ENCODE results near the gene ARHGAP32. TPM values are rescaled to one million over a fixed set of nuclear protein-coding genes. Genes with fewer than 3 reads are reported as not detected.

ARHGAP32 gene
- total and polyA plus RNA-seq, 10 donors: 0.53 to 17.0 (median 10.2) TPM

DNA sequence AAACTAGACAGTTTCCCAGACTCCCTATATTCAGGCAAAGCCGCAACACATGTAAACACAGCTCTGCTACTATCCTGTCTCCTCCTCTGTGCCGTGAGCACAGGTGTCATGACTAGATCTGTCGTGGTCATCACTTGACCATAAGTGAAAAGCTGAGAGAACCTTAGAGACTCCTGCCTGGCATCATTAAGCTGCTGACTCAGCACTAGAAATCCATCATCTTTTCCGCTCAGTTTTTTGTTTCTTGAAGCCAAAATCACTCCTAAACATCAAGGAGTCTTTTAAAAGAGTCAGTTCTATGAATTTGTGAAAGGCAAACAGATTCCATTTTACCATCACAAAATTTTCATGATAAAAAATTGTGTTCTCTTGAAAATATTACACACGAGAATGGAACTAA lies 147.0 kb downstream of the ARHGAP32 start:
- H3K27me3 ChIP-seq (replicated peaks in 1 of 7): no peaks in the 10 kb centered on the region
- 85 to 94% (median 87%) methylated on average over 5 of the region's 5 CpGs for WGBS, 5 donors
- TF ChIP-seq, protein P1, sequence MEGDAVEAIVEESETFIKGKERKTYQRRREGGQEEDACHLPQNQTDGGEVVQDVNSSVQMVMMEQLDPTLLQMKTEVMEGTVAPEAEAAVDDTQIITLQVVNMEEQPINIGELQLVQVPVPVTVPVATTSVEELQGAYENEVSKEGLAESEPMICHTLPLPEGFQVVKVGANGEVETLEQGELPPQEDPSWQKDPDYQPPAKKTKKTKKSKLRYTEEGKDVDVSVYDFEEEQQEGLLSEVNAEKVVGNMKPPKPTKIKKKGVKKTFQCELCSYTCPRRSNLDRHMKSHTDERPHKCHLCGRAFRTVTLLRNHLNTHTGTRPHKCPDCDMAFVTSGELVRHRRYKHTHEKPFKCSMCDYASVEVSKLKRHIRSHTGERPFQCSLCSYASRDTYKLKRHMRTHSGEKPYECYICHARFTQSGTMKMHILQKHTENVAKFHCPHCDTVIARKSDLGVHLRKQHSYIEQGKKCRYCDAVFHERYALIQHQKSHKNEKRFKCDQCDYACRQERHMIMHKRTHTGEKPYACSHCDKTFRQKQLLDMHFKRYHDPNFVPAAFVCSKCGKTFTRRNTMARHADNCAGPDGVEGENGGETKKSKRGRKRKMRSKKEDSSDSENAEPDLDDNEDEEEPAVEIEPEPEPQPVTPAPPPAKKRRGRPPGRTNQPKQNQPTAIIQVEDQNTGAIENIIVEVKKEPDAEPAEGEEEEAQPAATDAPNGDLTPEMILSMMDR (IDR thresholded peaks at IDR 0.05 in 8 of 11, conservative IDR thresholded peaks at IDR 0.05 in 3 of 11): no peak
- TF ChIP-seq POLR2AphosphoS5 (IDR thresholded peaks at IDR 0.05): no peak

DNA sequence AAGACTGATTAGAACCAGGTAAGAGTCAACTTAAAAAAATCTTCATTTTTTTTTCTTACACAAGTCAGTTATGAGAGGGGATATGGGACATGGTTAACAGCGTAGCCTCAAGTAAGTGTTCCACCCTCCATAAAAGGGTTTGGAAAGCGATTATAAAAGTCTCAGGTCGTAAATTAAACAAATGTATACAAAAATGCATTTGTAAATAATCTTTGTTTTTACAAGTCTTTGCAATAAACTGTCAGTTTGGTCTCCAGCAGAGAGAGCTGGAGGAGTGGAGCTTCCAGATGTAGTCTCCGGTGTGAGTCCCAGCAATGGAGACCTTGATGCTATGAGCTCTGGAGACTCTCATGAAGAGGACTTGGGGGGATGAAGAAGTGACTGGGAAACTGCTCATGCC lies 149.6 kb downstream of the ARHGAP32 start:
- intact Hi-C loops (cut with DNase I; ENCODE audit: low total_unique reads): no loop called here
- Histone ChIP-seq H3K36me3 (no peaks in the 10 kb centered on the region), H3K27me3 (replicated peaks in 1 of 7) (no peaks in the 10 kb centered on the region), H3K4me3 (no peak overlapping the region), H3K27ac (no peak overlapping the region), H3K9me3 (peaks cover 0 to 24% (median 3%) of the 10 kb centered on the region in 8 donors), H3K4me1 (no peaks in the 10 kb centered on the region)
- DNase-seq: no peak
- 83 to 93% (median 91%) methylated on average over 4 of the region's 4 CpGs for WGBS, 5 donors
- TF ChIP-seq POLR2A (IDR thresholded peaks at IDR 0.05) (no peak), POLR2AphosphoS5 (IDR thresholded peaks at IDR 0.05) (no peak)
- TF ChIP-seq, protein P1 (IDR thresholded peaks at IDR 0.05 in 8 of 11, conservative IDR thresholded peaks at IDR 0.05 in 3 of 11): no peak

More for the DNA sequence above, 147.0 kb downstream of the ARHGAP32 start:
- H3K4me1 ChIP-seq: no peaks in the 10 kb centered on the region
- H3K27ac ChIP-seq: no peak overlapping the region
- no peaks in the 10 kb centered on the region for H3K36me3 ChIP-seq
- no peak for DNase-seq
- intact Hi-C loops (cut with DNase I; ENCODE audit: low total_unique reads): no loop called here
- H3K4me3 ChIP-seq: no peak overlapping the region
- H3K9me3 ChIP-seq: peaks cover 0 to 2% (median 0%) of the 10 kb centered on the region in 8 donors

DNA sequence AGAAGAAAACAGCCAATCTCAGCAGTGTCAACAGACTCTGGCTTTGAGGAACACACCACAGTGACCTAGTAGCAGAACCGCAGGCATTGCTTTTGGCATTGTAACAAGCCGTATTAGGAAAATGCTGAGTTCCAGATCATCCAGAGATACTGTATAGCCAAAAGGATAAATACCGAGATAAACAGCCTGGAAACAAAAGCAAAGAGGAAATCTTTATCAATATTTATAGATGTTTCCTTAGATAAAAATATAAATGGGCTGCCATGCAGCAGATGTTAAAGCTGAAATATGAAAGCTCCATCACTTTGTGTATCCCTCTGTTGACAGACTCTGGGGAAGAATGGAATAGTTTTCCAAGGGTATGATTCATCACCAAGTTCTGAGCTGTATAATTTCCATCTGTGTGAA lies 150.5 kb downstream of the ARHGAP32 start:
- no peak for DNase-seq
- no peak overlapping the region for H3K27ac ChIP-seq
- peaks cover 0 to 24% (median 3%) of the 10 kb centered on the region in 8 donors for H3K9me3 ChIP-seq
- no peaks in the 10 kb centered on the region for H3K4me1 ChIP-seq
- H3K36me3 ChIP-seq: no peaks in the 10 kb centered on the region
- H3K27me3 ChIP-seq (replicated peaks in 1 of 7): no peaks in the 10 kb centered on the region
- intact Hi-C loops (cut with DNase I; ENCODE audit: low total_unique reads): no loop called here
- 73 to 88% (median 85%) methylated on average over 3 of the region's 3 CpGs for WGBS, 5 donors
- TF ChIP-seq POLR2AphosphoS5 (IDR thresholded peaks at IDR 0.05): no peak
- no peak for TF ChIP-seq POLR2A (IDR thresholded peaks at IDR 0.05)
- TF ChIP-seq, protein P1 (IDR thresholded peaks at IDR 0.05 in 8 of 11, conservative IDR thresholded peaks at IDR 0.05 in 3 of 11): no peak
- no peak overlapping the region for H3K4me3 ChIP-seq

DNA sequence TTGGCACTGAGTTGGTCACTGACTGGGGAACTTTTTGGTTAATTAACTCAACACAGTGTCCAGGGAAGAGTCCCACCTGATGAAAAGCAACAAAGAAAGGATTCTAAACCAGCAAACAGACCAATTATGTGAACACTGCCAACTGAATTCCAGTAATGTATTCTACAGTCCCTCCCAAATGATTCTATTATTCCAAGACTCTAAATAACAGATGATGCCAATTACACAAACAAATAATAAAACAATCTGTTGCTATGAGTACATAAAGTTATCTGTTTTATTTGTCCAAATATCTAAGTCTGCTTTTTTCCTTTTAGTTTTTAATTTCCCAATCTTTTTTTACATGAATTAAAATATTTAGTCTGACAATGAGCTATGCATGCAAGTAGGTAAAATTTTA lies 151.2 kb downstream of the ARHGAP32 start:
- intact Hi-C loops (cut with DNase I; ENCODE audit: low total_unique reads): no loop called here
- Histone ChIP-seq H3K4me1 (no peaks in the 10 kb centered on the region), H3K36me3 (no peaks in the 10 kb centered on the region), H3K27me3 (replicated peaks in 1 of 7) (no peaks in the 10 kb centered on the region), H3K27ac (no peak overlapping the region), H3K4me3 (no peak overlapping the region), H3K9me3 (peaks cover 0 to 24% (median 3%) of the 10 kb centered on the region in 8 donors)
- TF ChIP-seq, protein P1 (IDR thresholded peaks at IDR 0.05 in 8 of 11, conservative IDR thresholded peaks at IDR 0.05 in 3 of 11): no peak
- TF ChIP-seq POLR2AphosphoS5 (IDR thresholded peaks at IDR 0.05): no peak
- no peak for TF ChIP-seq POLR2A (IDR thresholded peaks at IDR 0.05)
- DNase-seq: no peak

Data from spleen (tissue), 11 donors.